Endodermal cell (in vitro differentiated cells): Measurements from ENCODE around the gene TFEB. TPM values are rescaled to one million over a fixed set of nuclear protein-coding genes. Genes with fewer than 3 reads are reported as not detected.

ENCODE experiments used
- DNase-seq: peaks from one replicate; pipeline ENCODE4 v3.0.0-alpha.2; 2017
- H3K27ac ChIP-seq: 2 replicates; pipeline ENCODE4 v1.5.1; 2013; ENCODE audit warnings: mild to moderate bottlenecking, low read depth, low read length, moderate library complexity
- H3K27me3 ChIP-seq: 2 replicates; pipeline ENCODE4 v1.6.1; 2013; ENCODE audit warnings: mild to moderate bottlenecking, low read length, moderate library complexity; ENCODE audit not compliant: insufficient read depth, control insufficient read depth, poor library complexity, severe bottlenecking
- H3K36me3 ChIP-seq: 2 replicates; pipeline ENCODE4 v1.7.0; 2013; ENCODE audit warnings: mild to moderate bottlenecking, low read length, moderate library complexity; ENCODE audit not compliant: control insufficient read depth, insufficient read depth
- H3K4me1 ChIP-seq: one replicate; pipeline ENCODE4 v1.7.0; 2013; ENCODE audit warnings: low read length; ENCODE audit not compliant: control insufficient read depth, insufficient read depth
- H3K4me3 ChIP-seq: 2 replicates; pipeline ENCODE4 v1.5.1; 2013; ENCODE audit warnings: mild to moderate bottlenecking, low read length, moderate library complexity
- H3K9ac ChIP-seq: 2 replicates; pipeline ENCODE4 v1.6.1; 2013; ENCODE audit warnings: mild to moderate bottlenecking, low read length, moderate library complexity; ENCODE audit not compliant: poor library complexity, severe bottlenecking; ENCODE audit errors: extremely low read depth
- H3K9me3 ChIP-seq: 2 replicates; pipeline ENCODE4 v1.6.1; 2013; ENCODE audit warnings: mild to moderate bottlenecking, low read length, moderate library complexity; ENCODE audit not compliant: control insufficient read depth
- H3K27ac Mint-ChIP-seq: 2 replicates; pipeline ENCODE4 v1.8.0; 2020; ENCODE audit warnings: mixed read lengths
- H3K27me3 Mint-ChIP-seq: 2 replicates; pipeline ENCODE4 v1.8.0; 2021; ENCODE audit warnings: mild to moderate bottlenecking, mixed read lengths; ENCODE audit not compliant: insufficient read depth
- H3K36me3 Mint-ChIP-seq: 2 replicates; pipeline ENCODE4 v1.8.0; 2020; ENCODE audit warnings: low read depth, mixed read lengths
- H3K4me1 Mint-ChIP-seq: 2 replicates; pipeline ENCODE4 v1.8.0; 2020; ENCODE audit warnings: mixed read lengths
- H3K4me3 Mint-ChIP-seq: 2 replicates; pipeline ENCODE4 v1.8.0; 2020; ENCODE audit warnings: mild to moderate bottlenecking, moderate library complexity, mixed read lengths
- H3K9me3 Mint-ChIP-seq: 2 replicates; pipeline ENCODE4 v1.8.0; 2020; ENCODE audit warnings: mild to moderate bottlenecking, mixed read lengths
- CTCF ChIP-seq: fragments of 200-600 bp; sonication (generic); conservative IDR thresholded peaks from 2 replicates; pipeline ENCODE4 v1.5.0; 2021; ENCODE audit warnings: antibody characterized with exemption, mild to moderate bottlenecking
- WGBS, 2 experiments: methylation state at CpG; one replicate each; pipeline versions ENCODE4 v1.1.5 to v1.1.7; 2013; ENCODE audit warnings: missing lambda C conversion rate in 2 of 2, mixed read lengths in 1 of 2; ENCODE audit not compliant: insufficient coverage in 1 of 2, insufficient read length in 1 of 2; 5-methylcytosine and 5-hydroxymethylcytosine counted together
- total RNA-seq, 2 donors: library from RNA; stranded (reverse); fragmentation: NEBNext Ultra II Directional in 1 of 2; extraction: Animal tissue kit (Norgen Biotek cat#: 25700) in 1 of 2; gene quantifications; 2 replicates in 1 of 2; 3 replicates in 1 of 2; pipeline ENCODE4 v1.2.1, GENCODE V29; 2021

Gene TFEB
- total RNA-seq, 2 donors from 2014 or later: 0.24 TPM; not detected in 1

- WGBS, 2 experiments: 76 to 80% methylated on average over 3 to 8 of the region's 8 CpGs
- no peak overlapping the region for H3K4me3 ChIP-seq
- peaks cover 7% of the 10 kb centered on the region for H3K27me3 ChIP-seq
- Mint-ChIP-seq H3K27me3 (peaks cover 12% of the 10 kb centered on the region), H3K4me3 (no peak overlapping the region), H3K27ac (no peak overlapping the region), H3K9me3 (no peaks in the 10 kb centered on the region), H3K36me3 (no peaks in the 10 kb centered on the region), H3K4me1 (no peaks in the 10 kb centered on the region)
- no peak for TF ChIP-seq CTCF
- DNase-seq: no peak
- no peak overlapping the region for H3K9ac ChIP-seq
- peaks cover 7% of the 10 kb centered on the region for H3K4me1 ChIP-seq
- no peak overlapping the region for H3K27ac ChIP-seq
- no peaks in the 10 kb centered on the region for H3K36me3 ChIP-seq
- no peaks in the 10 kb centered on the region for H3K9me3 ChIP-seq
Observed at GRCh38 chr6:41757931-41758640, 22.7 kb upstream of the TFEB start.

- WGBS, 2 experiments: 95 to 98% methylated on average over 5 to 6 of the region's 6 CpGs
- H3K9me3 Mint-ChIP-seq: no peaks in the 10 kb centered on the region
- H3K27ac ChIP-seq: no peak overlapping the region
- H3K36me3 Mint-ChIP-seq: no peaks in the 10 kb centered on the region
- H3K9me3 ChIP-seq: no peaks in the 10 kb centered on the region
- H3K36me3 ChIP-seq: no peaks in the 10 kb centered on the region
- H3K4me1 ChIP-seq: peaks cover 7% of the 10 kb centered on the region
- H3K27ac Mint-ChIP-seq: no peak overlapping the region
- H3K4me3 Mint-ChIP-seq: no peak overlapping the region
- peaks cover 12% of the 10 kb centered on the region for H3K27me3 Mint-ChIP-seq
- H3K9ac ChIP-seq: no peak overlapping the region
- DNase-seq: no peak
- H3K4me1 Mint-ChIP-seq: no peaks in the 10 kb centered on the region
- no peak for TF ChIP-seq CTCF
- peaks cover 7% of the 10 kb centered on the region for H3K27me3 ChIP-seq
- H3K4me3 ChIP-seq: no peak overlapping the region
Observed at GRCh38 chr6:41757271-41757670, 21.9 kb upstream of the TFEB start.

- Histone ChIP-seq H3K27me3 (peaks cover 7% of the 10 kb centered on the region), H3K4me3 (no peak overlapping the region), H3K9me3 (no peaks in the 10 kb centered on the region), H3K9ac (no peak overlapping the region), H3K27ac (no peak overlapping the region), H3K4me1 (peaks cover 7% of the 10 kb centered on the region), H3K36me3 (no peaks in the 10 kb centered on the region)
- H3K4me1 Mint-ChIP-seq: no peaks in the 10 kb centered on the region
- H3K27ac Mint-ChIP-seq: no peak overlapping the region
- H3K27me3 Mint-ChIP-seq: peaks cover 11% of the 10 kb centered on the region
- DNase-seq: no peak
- no peaks in the 10 kb centered on the region for H3K36me3 Mint-ChIP-seq
- H3K4me3 Mint-ChIP-seq: no peak overlapping the region
- H3K9me3 Mint-ChIP-seq: no peaks in the 10 kb centered on the region
- no peak for TF ChIP-seq CTCF
- 84 to 86% methylated on average over 8 to 13 of the region's 13 CpGs for WGBS, 2 experiments
Observed at GRCh38 chr6:41756354-41756753, 20.9 kb upstream of the TFEB start.
